SK-N-SH treated with all-trans-retinoic acid at 6 μM for 48 hours (cell line): ENCODE results near the gene MEIS2.
A peak's percentile ranks its signal among the peaks of the same experiment; 100 is the strongest.

Source experiments
- ATAC-seq: fragments of 200-7000 bp; cut with Tn5 transposase; 3 replicates; pipeline ENCODE4 v1.9.1; 2020; ENCODE audit warnings: mild to moderate bottlenecking, moderate library complexity
- ARNTL ChIP-seq: fragments of 450-650 bp; formaldehyde crosslinking; IDR thresholded peaks from 2 replicates; pipeline ENCODE4 v1.5.0; 2020; ENCODE audit warnings: low read depth, mild to moderate bottlenecking, moderate library complexity, borderline replicate concordance
- BACH2 ChIP-seq: fragments of 250-450 bp; sonication (Bioruptor Pico); IDR thresholded peaks from 2 replicates; pipeline ENCODE4 v1.9.0; 2021; ENCODE audit warnings: mild to moderate bottlenecking, borderline replicate concordance
- CREB5 ChIP-seq: fragments of 250-450 bp; sonication (Bioruptor Pico); IDR thresholded peaks from 2 replicates; pipeline ENCODE4 v1.5.1; 2020; ENCODE audit warnings: low read depth, mild to moderate bottlenecking, moderate library complexity
- CSDC2 ChIP-seq: fragments of 250-450 bp; sonication (Bioruptor Pico); IDR thresholded peaks from 2 replicates; pipeline ENCODE4 v1.5.0; 2020; ENCODE audit warnings: mild to moderate bottlenecking, moderate library complexity
- CSRNP3 ChIP-seq: fragments of 250-450 bp; sonication (Bioruptor Pico); IDR thresholded peaks from 2 replicates; pipeline ENCODE4 v1.5.1; 2021; ENCODE audit warnings: mild to moderate bottlenecking, moderate library complexity
- ESRRG ChIP-seq: fragments of 250-450 bp; sonication (Bioruptor Pico); IDR thresholded peaks from 2 replicates; pipeline ENCODE4 v1.6.1; 2021; ENCODE audit warnings: mild to moderate bottlenecking
- GLIS3 ChIP-seq: fragments of 250-450 bp; sonication (Bioruptor Pico); IDR thresholded peaks from 2 replicates; pipeline ENCODE4 v1.5.0; 2020; ENCODE audit warnings: mild to moderate bottlenecking, moderate library complexity
- ISL1 ChIP-seq: fragments of 250-450 bp; sonication (Bioruptor Pico); IDR thresholded peaks from 2 replicates; pipeline ENCODE4 v2.1.2; 2022; ENCODE audit warnings: mild to moderate bottlenecking, moderate library complexity
- OSR1 ChIP-seq: fragments of 250-450 bp; sonication (Bioruptor Pico); IDR thresholded peaks from 2 replicates; pipeline ENCODE4 v1.8.0; 2022; ENCODE audit warnings: moderate library complexity, mild to moderate bottlenecking, inconsistent platforms
- PATZ1 ChIP-seq: fragments of 250-450 bp; sonication (Bioruptor Pico); IDR thresholded peaks from 2 replicates; pipeline ENCODE4 v1.8.0; 2020; ENCODE audit warnings: mild to moderate bottlenecking, moderate library complexity, borderline replicate concordance
- POU6F1 ChIP-seq: fragments of 250-450 bp; sonication (Bioruptor Pico); IDR thresholded peaks from 2 replicates; pipeline ENCODE4 v1.8.0; 2021; ENCODE audit warnings: low read depth, mild to moderate bottlenecking, moderate library complexity, borderline replicate concordance
- PPARA ChIP-seq: fragments of 250-450 bp; sonication (Bioruptor Pico); IDR thresholded peaks from 2 replicates; pipeline ENCODE4 v1.5.0; 2020; ENCODE audit warnings: mild to moderate bottlenecking, borderline replicate concordance
- RARB ChIP-seq: fragments of 250-450 bp; sonication (Bioruptor Pico); IDR thresholded peaks from 2 replicates; pipeline ENCODE4 v1.8.0; 2021; ENCODE audit warnings: mild to moderate bottlenecking, moderate library complexity
- SNAI2 ChIP-seq: fragments of 250-450 bp; sonication (Bioruptor Pico); IDR thresholded peaks from 2 replicates; pipeline ENCODE4 v1.5.0; 2020; ENCODE audit warnings: mild to moderate bottlenecking, moderate library complexity
- TCF4 ChIP-seq: fragments of 250-450 bp; sonication (Bioruptor Pico); IDR thresholded peaks from 2 replicates; pipeline ENCODE4 v1.8.0; 2021; ENCODE audit warnings: mild to moderate bottlenecking, moderate library complexity, borderline replicate concordance
- TOX ChIP-seq: fragments of 250-450 bp; sonication (Bioruptor Pico); IDR thresholded peaks from 2 replicates; pipeline ENCODE4 v1.8.0; 2021; ENCODE audit warnings: mild to moderate bottlenecking, moderate library complexity, borderline replicate concordance
- TSHZ2 ChIP-seq: fragments of 250-450 bp; sonication (Bioruptor Pico); IDR thresholded peaks from 2 replicates; pipeline ENCODE4 v1.5.0; 2020; ENCODE audit warnings: mild to moderate bottlenecking, moderate library complexity
- ZC3H10 ChIP-seq: fragments of 250-450 bp; sonication (Bioruptor Pico); IDR thresholded peaks from 2 replicates; pipeline ENCODE4 v1.5.1; 2021; ENCODE audit warnings: mild to moderate bottlenecking, moderate library complexity
- ZFP3 ChIP-seq: fragments of 250-450 bp; sonication (Bioruptor Pico); IDR thresholded peaks from 2 replicates; pipeline ENCODE4 v1.5.0; 2020; ENCODE audit warnings: mild to moderate bottlenecking, moderate library complexity
- ZFP30 ChIP-seq: fragments of 450-650 bp; formaldehyde crosslinking; IDR thresholded peaks from 2 replicates; pipeline ENCODE4 v1.5.0; 2022; ENCODE audit warnings: mild to moderate bottlenecking, moderate library complexity
- ZNF565 ChIP-seq: fragments of 450-650 bp; formaldehyde crosslinking; conservative IDR thresholded peaks from 2 replicates; pipeline ENCODE4 v1.5.0; 2020; ENCODE audit warnings: low read depth, mild to moderate bottlenecking, moderate library complexity
- ZNF70 ChIP-seq: fragments of 450-650 bp; formaldehyde crosslinking; IDR thresholded peaks from 2 replicates; pipeline ENCODE4 v1.5.0; 2020; ENCODE audit warnings: mild to moderate bottlenecking, moderate library complexity
- ZNF8 ChIP-seq: fragments of 450-650 bp; formaldehyde crosslinking; IDR thresholded peaks from 2 replicates; pipeline ENCODE4 v1.5.0; 2020; ENCODE audit warnings: mild to moderate bottlenecking, moderate library complexity

MEIS2 gene

GRCh38 chr15:36914960-36915808 lies 185.2 kb downstream of the MEIS2 start:
- TF ChIP-seq CREB5 (CRISPR knock-in tag) (no peak), ZNF8 (CRISPR knock-in tag) (no peak), ZC3H10 (CRISPR knock-in tag) (no peak), ZNF70 (CRISPR knock-in tag) (no peak), ZNF565 (CRISPR knock-in tag) (no peak), POU6F1 (CRISPR knock-in tag) (no peak), PPARA (CRISPR knock-in tag) (no peak), ISL1 (no peak), TSHZ2 (CRISPR knock-in tag) (no peak), PATZ1 (CRISPR knock-in tag) (no peak), ZFP30 (CRISPR knock-in tag) (no peak), TOX (CRISPR knock-in tag) (no peak), RARB (CRISPR knock-in tag) (no peak), CSDC2 (CRISPR knock-in tag) (no peak), GLIS3 (no peak), TCF4 (CRISPR knock-in tag) (no peak), BACH2 (CRISPR knock-in tag) (no peak), OSR1 (CRISPR knock-in tag) (no peak), ESRRG (CRISPR knock-in tag) (no peak)
- TF ChIP-seq, all 23 proteins: peak for 0
- ATAC-seq, result peak; percentile 7; the same call in 2 of the 3 replicates

DNA sequence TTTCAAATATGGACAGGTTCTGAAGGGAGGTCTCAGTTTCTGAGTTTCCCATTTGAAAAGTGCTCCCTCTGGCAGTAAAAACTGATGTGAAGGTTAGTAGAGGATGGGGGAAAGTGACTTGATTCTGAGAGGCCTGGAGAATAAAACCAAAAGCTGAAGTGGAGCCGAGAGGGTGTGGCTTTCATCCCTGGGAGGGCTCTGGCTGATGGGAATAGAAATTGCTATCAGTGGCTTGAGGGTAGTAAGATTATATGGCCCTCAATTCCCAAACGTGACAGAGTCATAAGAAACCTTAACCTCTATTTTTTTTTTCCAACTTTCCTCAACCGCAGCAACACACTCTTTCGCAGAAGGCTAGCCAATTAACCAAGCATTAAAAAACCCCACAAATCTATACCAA lies 185.9 kb downstream of the MEIS2 start:
- ATAC-seq, result no peak
- TF ChIP-seq CSDC2 (CRISPR knock-in tag) (no peak), SNAI2 (CRISPR knock-in tag) (no peak), ZFP3 (CRISPR knock-in tag) (no peak), POU6F1 (CRISPR knock-in tag) (no peak), ZNF70 (CRISPR knock-in tag) (no peak), ARNTL (no peak), OSR1 (CRISPR knock-in tag) (no peak), ZNF8 (CRISPR knock-in tag) (no peak), GLIS3 (no peak), ZFP30 (CRISPR knock-in tag) (no peak), RARB (CRISPR knock-in tag) (no peak), BACH2 (CRISPR knock-in tag) (no peak), PATZ1 (CRISPR knock-in tag) (no peak), TOX (CRISPR knock-in tag) (no peak), CSRNP3 (CRISPR knock-in tag) (no peak)
